ENCODE results near the gene RTP5. TPM values are rescaled to one million over a fixed set of nuclear protein-coding genes. Genes with fewer than 3 reads are reported as not detected.

Gene RTP5
- total and polyA plus RNA-seq, 2 donors (not counting 3 experiments of a cell fraction or from before 2014, with no cell fraction given), result not detected

DNA sequence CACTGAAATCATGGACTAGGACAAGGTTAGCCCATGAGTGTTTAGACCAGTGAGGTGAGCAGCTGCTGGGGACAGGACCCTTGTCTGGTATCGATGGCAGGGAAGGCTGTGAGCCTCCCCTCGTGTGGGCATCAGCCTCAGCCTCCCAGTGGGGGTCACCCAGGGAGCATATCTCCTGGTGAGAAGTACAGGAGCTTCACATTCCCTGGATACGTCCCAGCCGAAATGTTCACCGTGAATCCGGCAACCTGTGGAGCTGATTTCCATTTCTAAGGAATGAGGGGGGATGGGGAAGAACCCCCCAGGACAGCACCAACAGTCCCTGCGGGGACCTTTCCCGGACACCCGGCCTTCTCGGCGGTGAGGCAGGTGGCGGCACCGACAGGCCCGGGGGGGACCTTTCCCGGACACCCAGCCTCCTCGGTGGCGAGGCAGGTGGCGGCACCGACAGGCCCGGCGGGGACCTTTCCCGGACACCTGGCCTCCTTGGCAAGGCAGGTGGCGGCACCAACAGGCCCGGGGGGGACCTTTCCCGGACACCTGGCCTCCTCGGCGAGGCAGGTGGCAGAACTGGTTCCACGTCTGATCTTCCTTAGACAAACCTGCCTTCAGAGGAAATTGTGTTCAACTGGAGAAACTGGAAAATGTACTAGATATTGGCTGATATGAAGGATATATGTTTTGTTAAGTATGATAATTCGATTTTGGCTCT lies 21.2 kb downstream of the RTP5 start:
- H3K9ac ChIP-seq (replicated peaks; ENCODE audit: extremely low read depth, insufficient read depth, low read length), result no peak overlapping the region

More for the DNA sequence above, 21.2 kb downstream of the RTP5 start:
- no peaks in the 10 kb centered on the region for H3K79me2 ChIP-seq (ENCODE audit: control insufficient read depth, insufficient read depth, low read length)
- FAIRE-seq (no peak), DNase-seq (ENCODE audit: low read depth, low spot score) (no peak)
- CTCF ChIA-PET, result no interaction called here
- BruUV-seq (replicated peaks), result no TSS peak
- TF ChIP-seq POLR2A (IDR thresholded peaks at IDR 0.05; ENCODE audit: low read depth, low read length) (no peak), MYC (IDR thresholded peaks at IDR 0.05; ENCODE audit: low read depth, low read length) (no peak), GATA2 (IDR thresholded peaks at IDR 0.05; ENCODE audit: insufficient read depth, insufficient read length, low read depth, low read length) (no peak), JUN (IDR thresholded peaks at IDR 0.05; ENCODE audit: borderline replicate concordance, insufficient read depth, insufficient read length, low read depth) (no peak), POLR2AphosphoS5 (IDR thresholded peaks at IDR 0.05; ENCODE audit: insufficient read depth, low read depth, low read length) (no peak), FOS (IDR thresholded peaks at IDR 0.05; ENCODE audit: borderline replicate concordance, insufficient read depth, low read length) (no peak), EZH2 (IDR thresholded peaks at IDR 0.05; ENCODE audit: borderline replicate concordance, low read depth, low read length, severe bottlenecking) (no peak)
- TF ChIP-seq, protein P1, sequence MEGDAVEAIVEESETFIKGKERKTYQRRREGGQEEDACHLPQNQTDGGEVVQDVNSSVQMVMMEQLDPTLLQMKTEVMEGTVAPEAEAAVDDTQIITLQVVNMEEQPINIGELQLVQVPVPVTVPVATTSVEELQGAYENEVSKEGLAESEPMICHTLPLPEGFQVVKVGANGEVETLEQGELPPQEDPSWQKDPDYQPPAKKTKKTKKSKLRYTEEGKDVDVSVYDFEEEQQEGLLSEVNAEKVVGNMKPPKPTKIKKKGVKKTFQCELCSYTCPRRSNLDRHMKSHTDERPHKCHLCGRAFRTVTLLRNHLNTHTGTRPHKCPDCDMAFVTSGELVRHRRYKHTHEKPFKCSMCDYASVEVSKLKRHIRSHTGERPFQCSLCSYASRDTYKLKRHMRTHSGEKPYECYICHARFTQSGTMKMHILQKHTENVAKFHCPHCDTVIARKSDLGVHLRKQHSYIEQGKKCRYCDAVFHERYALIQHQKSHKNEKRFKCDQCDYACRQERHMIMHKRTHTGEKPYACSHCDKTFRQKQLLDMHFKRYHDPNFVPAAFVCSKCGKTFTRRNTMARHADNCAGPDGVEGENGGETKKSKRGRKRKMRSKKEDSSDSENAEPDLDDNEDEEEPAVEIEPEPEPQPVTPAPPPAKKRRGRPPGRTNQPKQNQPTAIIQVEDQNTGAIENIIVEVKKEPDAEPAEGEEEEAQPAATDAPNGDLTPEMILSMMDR (IDR thresholded peaks at IDR 0.05; ENCODE audit: extremely low read depth in 1 of 2, insufficient read depth in 1 of 2, low read depth in 1 of 2, low read length in 2 of 2), result no peak
- TF ChIP-seq, protein P2, sequence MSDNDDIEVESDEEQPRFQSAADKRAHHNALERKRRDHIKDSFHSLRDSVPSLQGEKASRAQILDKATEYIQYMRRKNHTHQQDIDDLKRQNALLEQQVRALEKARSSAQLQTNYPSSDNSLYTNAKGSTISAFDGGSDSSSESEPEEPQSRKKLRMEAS (IDR thresholded peaks at IDR 0.05; ENCODE audit: insufficient read depth, insufficient read length), result no peak
- dilution Hi-C loops (cut with MboI; ENCODE audit: extremely low pct_ligation_motif_present, low sequenced_read_pairs) (no loop called here), intact Hi-C loops (cut with micrococcal nuclease) (no loop called here)
- H4K20me1 ChIP-seq (replicated peaks; ENCODE audit: control insufficient read depth, extremely low read depth, insufficient read depth, low read length), result no peaks in the 10 kb centered on the region
- no peaks in the 10 kb centered on the region for H3K9me3 ChIP-seq (replicated peaks; ENCODE audit: control insufficient read depth, insufficient read depth, low read length)
- H3K4me1 ChIP-seq (ENCODE audit: control insufficient read depth, extremely low read depth, insufficient read depth, low read length), result no peaks in the 10 kb centered on the region
- no peak overlapping the region for H2AFZ ChIP-seq (ENCODE audit: low read depth, low read length)
- no peak overlapping the region for H3K4me2 ChIP-seq (ENCODE audit: insufficient read depth, low read length)
- H3K27ac ChIP-seq (ENCODE audit: insufficient read depth, low read depth, low read length), result no peak overlapping the region
- POLR2A ChIA-PET, result no interaction called here
- H3K9me1 ChIP-seq (replicated peaks; ENCODE audit: control insufficient read depth, extremely low read depth, insufficient read depth, low read length), result no peaks in the 10 kb centered on the region
- H3K36me3 ChIP-seq (ENCODE audit: control insufficient read depth in 2 of 2, extremely low read depth in 1 of 2, insufficient read depth in 2 of 2, low read length in 2 of 2), result no peaks in the 10 kb centered on the region
- H3K4me3 ChIP-seq (replicated peaks in 1 of 3; ENCODE audit: insufficient read depth in 1 of 3, low read depth in 1 of 3, low read length in 3 of 3), result no peak overlapping the region
- H3K27me3 ChIP-seq (ENCODE audit: control insufficient read depth in 2 of 2, insufficient read depth in 2 of 2, low read length in 2 of 2), result no peaks in the 10 kb centered on the region
